Astrocyte of the cerebellum (primary cell): Measurements from ENCODE around the gene MRPL51.

Experiments
- DNase-seq: peaks from one replicate; pipeline ENCODE4 v3.0.0-alpha.2; 2011; ENCODE audit warnings: low read depth
- H3K4me3 ChIP-seq: 2 replicates; pipeline ENCODE4 v1.5.1; 2011; ENCODE audit warnings: mild to moderate bottlenecking, low read depth, low read length, moderate library complexity
- CTCF ChIP-seq: IDR thresholded peaks from 2 replicates; pipeline ENCODE4 v1.5.1; 2012; ENCODE audit warnings: low read length, low read depth, moderate library complexity, mild to moderate bottlenecking; ENCODE audit errors: missing control alignments
- in situ Hi-C: cut with HindIII; loops from 2 replicates; pipeline ENCODE4 v1.10.0; 2017; ENCODE audit warnings: low sequenced_read_pairs

The MRPL51 gene

GRCh38 chr12:6524648-6525047, 31.6 kb upstream of the MRPL51 start:
- in situ Hi-C loops = no loop called here
- H3K4me3 ChIP-seq = no peak overlapping the region
- no peak for TF ChIP-seq CTCF
- no peak for DNase-seq

GRCh38 chr12:6523708-6524107, 30.6 kb upstream of the MRPL51 start:
- in situ Hi-C loops = no loop called here
- TF ChIP-seq CTCF = no peak
- H3K4me3 ChIP-seq = no peak overlapping the region
- no peak for DNase-seq

GRCh38 chr12:6522193-6522592, 29.1 kb upstream of the MRPL51 start:
- TF ChIP-seq CTCF = no peak
- H3K4me3 ChIP-seq = no peak overlapping the region
- in situ Hi-C loops = no loop called here
- no peak for DNase-seq

GRCh38 chr12:6520186-6520585, 27.1 kb upstream of the MRPL51 start:
- no peak overlapping the region for H3K4me3 ChIP-seq
- in situ Hi-C loops = no loop called here
- no peak for TF ChIP-seq CTCF
- DNase-seq = no peak

- no peak for TF ChIP-seq CTCF
- DNase-seq = no peak
- no peak overlapping the region for H3K4me3 ChIP-seq
- in situ Hi-C loops = no loop called here
These were observed 15.0 kb upstream of the MRPL51 start for GRCh38 chr12:6508087-6508486.

GRCh38 chr12:6507102-6507998, 14.3 kb upstream of the MRPL51 start:
- no peak for TF ChIP-seq CTCF
- no peak for DNase-seq
- H3K4me3 ChIP-seq = no peak overlapping the region
- in situ Hi-C loops = no loop called here
